Cardiac septum (tissue), 1 donor: ENCODE results near the gene SPECC1L. TPM values are rescaled to one million over a fixed set of nuclear protein-coding genes. Genes with fewer than 3 reads are reported as not detected.
"Not testable (repeated sequence)": the region's sequence is repeated elsewhere in the genome, so short reads cannot be mapped to it uniquely, and the experiment has no call there.

ENCODE experiments used
- DNase-seq: peaks from one replicate; pipeline ENCODE4 v3.0.0-alpha.2; 2020; ENCODE audit warnings: low spot score
- intact Hi-C: fragments of 100-400 bp; cut with DNase I; formaldehyde crosslinking; loops from one replicate; pipeline ENCODE4 v1.14.0; 2022
- total RNA-seq: library from RNA; stranded (reverse); fragmentation: NEBNext Ultra II Directional; extraction: Animal tissue kit (Norgen Biotek cat#: 25700); gene quantifications from one replicate; pipeline ENCODE4 v1.2.1, GENCODE V29; 2021
- donor health status: DM: no; HTN: no; CAD: no.

The SPECC1L gene
- total RNA-seq, 1 donor from 2014 or later = 52.8 TPM

DNA sequence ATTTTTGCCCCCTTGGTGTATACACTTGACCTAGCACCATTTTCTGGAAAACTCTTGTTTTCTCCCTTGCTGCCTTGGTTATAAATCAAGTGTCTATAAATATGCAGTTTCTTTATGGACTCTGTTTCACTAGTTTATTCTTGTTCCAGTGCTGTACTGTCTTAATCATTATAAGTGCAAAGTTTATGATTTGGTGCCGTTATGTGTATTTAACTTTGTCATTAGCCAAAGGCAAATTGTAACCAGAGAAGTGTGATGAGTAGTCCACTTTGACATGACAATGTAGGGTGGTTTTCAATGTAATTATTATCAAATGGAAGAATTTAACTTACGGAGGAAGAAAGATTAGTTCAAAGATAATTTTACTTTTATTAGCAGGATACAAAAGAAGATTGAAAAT is 40.3 kb downstream of the SPECC1L start:
- intact Hi-C loops = no loop called here
- no peak for DNase-seq

DNA sequence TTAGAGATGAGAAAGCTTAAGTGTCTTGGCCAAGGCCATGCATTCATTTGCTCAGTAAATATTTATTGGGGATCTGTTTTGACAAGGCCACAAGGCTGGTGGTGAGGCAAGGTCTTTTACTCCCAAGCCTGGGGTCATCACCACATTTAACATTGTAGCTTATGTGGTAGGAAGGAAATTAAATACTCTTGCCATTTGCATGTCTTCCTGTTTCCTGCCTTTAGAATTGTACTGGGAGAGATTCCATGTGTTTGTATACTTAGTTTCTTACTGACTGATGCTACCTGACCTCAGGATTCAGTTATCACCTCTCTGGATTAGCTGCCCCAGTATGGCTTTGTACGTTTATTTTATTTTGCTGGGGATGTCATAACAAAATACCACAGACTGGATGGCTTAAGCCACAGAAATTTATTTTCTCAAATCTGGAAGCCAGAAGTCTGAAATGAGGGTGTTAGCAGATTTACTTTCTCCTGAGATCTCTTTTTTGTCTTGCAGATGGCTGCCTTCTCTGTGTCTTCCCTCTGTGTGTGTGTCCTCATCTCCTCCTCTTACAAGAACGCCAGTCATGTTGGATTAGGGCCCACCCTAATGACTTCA is 44.8 kb downstream of the SPECC1L start:
- intact Hi-C loops = no loop called here
- no peak for DNase-seq

DNA sequence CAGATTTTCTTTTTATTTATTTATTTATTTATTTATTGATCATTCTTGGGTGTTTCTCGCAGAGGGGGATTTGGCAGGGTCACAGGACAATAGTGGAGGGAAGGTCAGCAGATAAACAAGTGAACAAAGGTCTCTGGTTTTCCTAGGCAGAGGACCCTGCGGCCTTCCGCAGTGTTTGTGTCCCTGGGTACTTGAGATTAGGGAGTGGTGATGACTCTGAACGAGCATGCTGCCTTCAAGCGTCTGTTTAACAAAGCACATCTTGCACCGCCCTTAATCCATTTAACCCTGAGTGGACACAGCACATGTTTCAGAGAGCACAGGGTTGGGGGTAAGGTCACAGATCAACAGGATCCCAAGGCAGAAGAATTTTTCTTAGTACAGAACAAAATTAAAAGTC is 45.6 kb downstream of the SPECC1L start:
- DNase-seq, intact Hi-C loops: not testable (repeated sequence)

DNA sequence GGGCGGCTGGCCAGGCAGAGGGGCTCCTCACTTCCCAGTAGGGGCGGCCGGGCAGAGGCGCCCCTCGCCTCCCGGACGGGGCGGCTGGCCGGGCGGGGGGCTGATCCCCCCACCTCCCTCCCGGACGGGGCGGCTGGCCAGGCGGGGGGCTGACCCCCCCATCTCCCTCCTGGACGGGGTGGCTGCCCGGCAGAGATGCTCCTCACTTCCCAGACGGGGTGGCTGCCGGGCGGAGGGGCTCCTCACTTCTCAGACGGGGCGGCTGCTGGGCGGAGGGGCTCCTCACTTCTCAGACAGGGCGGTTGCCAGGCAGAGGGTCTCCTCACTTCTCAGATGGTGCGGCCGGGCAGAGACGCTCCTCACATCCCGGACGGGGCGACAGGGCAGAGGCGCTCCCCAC is 46.9 kb downstream of the SPECC1L start:
- intact Hi-C loops, DNase-seq: not testable (repeated sequence)

DNA sequence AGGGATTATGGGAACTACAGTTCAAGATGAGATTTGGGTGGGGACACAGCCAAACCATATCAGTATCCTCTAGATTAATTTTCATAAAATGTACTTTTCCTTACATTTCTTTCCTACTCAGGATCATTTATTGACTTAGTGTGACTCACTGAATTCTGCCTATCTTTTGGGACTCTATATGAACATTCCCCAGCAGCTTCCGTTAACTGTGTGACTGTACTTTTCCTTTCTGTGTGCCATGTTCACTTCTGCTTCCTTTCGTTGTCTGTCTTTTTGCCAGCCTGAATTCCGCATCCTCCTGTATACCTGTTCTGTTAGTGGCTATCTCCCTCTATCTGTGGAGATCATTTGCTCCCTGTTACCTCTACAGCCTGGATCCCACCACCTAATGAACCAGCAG is 48.8 kb downstream of the SPECC1L start:
- intact Hi-C loops = no loop called here
- DNase-seq = no peak

DNA sequence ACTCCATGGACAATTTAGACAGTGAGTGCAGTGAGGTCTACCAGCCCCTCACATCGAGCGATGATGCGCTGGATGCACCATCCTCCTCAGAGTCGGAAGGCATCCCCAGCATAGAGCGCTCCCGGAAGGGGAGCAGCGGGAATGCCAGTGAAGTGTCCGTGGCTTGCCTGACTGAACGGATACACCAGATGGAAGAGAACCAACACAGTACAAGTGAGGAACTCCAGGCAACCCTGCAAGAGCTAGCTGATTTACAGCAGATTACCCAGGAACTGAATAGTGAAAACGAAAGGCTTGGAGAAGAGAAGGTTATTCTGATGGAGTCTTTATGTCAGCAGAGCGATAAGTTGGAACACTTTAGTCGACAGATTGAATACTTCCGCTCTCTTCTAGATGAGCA is 51.4 kb downstream of the SPECC1L start:
- intact Hi-C loops = loop anchor here (5.0 kb wide), 2 partner anchors 100 to 205 kb away; no protein-coding TSS in a partner anchor
- no peak for DNase-seq

DNA sequence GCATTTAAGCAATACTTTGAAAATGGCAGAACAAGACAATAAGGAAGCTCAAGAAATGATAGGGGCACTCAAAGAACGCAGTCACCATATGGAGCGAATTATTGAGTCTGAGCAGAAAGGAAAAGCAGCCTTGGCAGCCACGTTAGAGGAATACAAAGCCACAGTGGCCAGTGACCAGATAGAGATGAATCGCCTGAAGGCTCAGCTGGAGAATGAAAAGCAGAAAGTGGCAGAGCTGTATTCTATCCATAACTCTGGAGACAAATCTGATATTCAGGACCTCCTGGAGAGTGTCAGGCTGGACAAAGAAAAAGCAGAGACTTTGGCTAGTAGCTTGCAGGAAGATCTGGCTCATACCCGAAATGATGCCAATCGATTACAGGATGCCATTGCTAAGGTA is 51.9 kb downstream of the SPECC1L start:
- no peak for DNase-seq
- intact Hi-C loops = loop anchor here (5.0 kb wide), 2 partner anchors 100 to 205 kb away; no protein-coding TSS in a partner anchor

DNA sequence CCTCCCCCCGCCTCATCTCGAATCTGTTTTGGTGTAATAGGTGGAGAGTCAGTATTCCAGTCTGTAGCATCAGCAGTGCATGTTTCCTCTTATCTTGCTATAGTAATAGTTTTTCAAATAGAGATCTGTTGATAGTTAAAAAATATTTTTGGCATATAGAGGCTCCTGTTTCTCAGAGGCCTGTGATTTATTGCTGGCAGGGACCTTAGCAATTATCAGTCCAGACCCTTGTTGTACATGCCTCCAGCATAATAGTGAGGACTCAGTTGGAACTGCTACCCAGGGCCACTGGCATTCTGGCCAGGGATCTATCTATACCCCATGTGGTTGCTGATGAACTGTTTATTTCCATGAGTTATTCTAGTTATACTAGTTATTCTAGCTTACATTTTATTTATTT is 52.6 kb downstream of the SPECC1L start:
- intact Hi-C loops = loop anchor here (5.0 kb wide), 2 partner anchors 99 to 204 kb away; no protein-coding TSS in a partner anchor
- DNase-seq = no peak

DNA sequence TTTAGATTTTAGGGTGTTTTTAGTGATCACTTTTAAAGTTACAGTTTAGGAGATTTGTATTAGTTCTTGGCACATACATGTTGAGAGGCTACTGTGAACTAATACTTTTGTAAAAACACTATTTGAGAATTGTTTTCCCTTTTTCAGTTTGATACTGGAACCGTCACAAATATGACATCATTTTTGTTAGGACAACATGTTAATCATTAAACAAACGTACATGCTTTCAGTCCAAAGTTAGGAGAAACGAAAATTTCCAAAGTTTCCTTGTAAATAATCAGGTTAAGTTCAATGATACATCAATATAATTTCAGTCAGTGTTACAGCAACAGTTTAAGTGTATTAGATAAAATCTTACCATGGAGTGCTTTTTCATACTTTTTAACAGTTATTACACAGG is 53.1 kb downstream of the SPECC1L start:
- intact Hi-C loops = loop anchor here (2.0 to 5.0 kb wide), 3 partner anchors 39 to 204 kb away; no protein-coding TSS in a partner anchor

DNA sequence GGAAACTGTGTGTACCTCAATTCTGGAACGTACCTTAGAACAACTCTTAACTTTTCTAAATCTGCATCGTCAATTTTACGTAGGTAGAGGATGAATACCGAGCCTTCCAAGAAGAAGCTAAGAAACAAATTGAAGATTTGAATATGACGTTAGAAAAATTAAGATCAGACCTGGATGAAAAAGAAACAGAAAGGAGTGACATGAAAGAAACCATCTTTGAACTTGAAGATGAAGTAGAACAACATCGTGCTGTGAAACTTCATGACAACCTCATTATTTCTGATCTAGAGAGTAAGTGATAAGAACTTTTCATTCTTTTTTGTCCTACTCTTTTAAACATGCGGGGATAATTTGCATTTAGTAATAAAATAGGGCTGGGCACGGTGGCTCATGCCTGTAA is 53.5 kb downstream of the SPECC1L start:
- intact Hi-C loops = loop anchor here (2.0 to 5.0 kb wide), 3 partner anchors 39 to 203 kb away; no protein-coding TSS in a partner anchor
- DNase-seq = no peak

More for the DNA sequence above, 53.1 kb downstream of the SPECC1L start:
- DNase-seq = no peak

DNA sequence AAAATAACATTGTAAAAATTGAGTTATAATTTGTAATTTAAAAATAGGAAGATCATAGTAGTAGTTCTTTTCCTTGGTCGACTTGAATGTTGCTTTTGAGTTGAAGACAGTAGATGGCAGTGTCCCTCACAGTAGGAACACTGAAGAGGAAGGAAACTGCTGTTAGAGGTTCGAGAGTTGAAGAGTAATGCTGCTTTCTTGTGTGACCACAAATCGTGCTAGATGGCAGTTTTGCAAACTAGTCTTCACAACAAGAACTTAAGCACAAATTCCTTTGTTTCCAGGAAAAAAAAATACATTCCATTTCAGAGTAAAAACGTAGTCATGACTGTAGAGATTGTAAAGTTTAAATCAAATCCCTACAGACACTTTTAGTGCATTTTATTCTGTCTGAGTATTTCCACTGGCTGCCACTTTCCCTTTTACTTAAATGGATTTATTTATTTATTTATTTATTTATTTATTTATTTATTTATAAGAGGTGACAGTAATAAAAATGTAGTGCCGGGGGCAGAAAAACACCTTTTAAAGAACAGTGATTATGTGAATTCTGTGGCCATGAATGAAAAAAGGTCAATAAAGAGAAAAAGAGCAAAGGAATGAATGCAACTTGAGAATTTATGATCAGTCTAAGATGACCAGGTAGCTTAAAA is 54.6 kb downstream of the SPECC1L start:
- intact Hi-C loops = loop anchor here (2.0 to 5.0 kb wide), 2 partner anchors 40 to 187 kb away; no protein-coding TSS in a partner anchor

DNA sequence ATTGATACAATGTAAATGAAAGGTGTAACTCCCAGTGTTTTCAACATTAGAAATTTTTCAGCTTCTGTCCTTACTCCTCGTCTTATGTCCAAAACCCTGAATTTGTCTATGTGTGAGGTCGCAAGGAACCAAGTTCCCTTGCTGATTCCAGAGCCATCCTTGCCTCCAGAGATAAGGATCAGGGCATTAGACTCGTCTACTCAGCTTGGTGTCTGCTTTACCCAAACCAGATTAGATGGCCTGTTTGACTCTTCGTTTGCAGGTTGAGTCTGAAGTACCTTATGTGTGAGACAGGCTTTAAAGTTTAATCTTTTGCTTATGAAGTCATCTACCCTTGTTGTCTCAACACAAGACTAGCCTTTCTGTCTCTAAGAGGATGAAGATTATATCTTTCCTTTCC is 55.6 kb downstream of the SPECC1L start:
- intact Hi-C loops = loop anchor here (5.0 kb wide), 1 partner anchor 186 kb away; no protein-coding TSS in a partner anchor
- no peak for DNase-seq

More for the DNA sequence above, 54.6 kb downstream of the SPECC1L start:
- DNase-seq = no peak

DNA sequence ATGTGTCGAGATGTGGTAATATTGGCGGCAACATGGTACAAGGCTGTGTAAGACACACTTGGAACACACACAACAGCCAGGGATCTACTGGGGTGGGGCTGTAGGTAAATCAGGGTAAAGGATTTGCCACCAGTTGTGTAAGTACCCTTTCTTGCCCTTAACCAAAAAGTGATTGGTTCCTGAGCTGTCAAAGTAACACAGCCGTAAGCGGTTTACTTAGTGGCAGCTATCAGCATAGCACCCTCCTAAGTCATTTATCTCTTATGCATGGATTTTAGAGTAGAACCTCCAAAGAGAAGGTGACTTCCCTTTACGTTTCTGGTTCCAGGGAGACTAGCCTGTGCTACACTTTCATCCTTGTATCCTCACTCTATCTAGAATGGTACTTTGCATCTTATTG is 57.2 kb downstream of the SPECC1L start:
- intact Hi-C loops = loop anchor here (5.0 kb wide), 1 partner anchor 184 kb away; no protein-coding TSS in a partner anchor
- DNase-seq = no peak

DNA sequence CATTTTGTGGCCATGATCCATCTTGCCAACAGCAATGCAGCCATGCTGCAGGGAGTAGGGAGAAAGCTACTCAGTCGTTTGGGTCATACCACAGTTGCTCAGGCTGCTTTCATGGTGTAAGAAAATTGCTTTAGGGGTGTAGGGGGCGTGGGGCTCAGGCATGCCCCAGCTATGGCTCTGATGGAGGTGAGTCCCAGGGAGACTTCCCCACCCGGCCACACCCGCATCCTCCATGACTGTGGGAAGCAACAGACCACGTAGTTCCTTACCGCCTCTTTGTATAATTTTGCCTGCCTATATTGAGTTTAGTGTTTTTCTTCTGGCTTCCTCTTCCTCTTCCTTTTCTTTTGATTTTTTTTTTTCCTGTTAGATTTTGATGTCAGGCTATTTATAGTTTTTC is 58.8 kb downstream of the SPECC1L start:
- DNase-seq = no peak
- intact Hi-C loops = loop anchor here (5.0 kb wide), 1 partner anchor 183 kb away; no protein-coding TSS in a partner anchor

DNA sequence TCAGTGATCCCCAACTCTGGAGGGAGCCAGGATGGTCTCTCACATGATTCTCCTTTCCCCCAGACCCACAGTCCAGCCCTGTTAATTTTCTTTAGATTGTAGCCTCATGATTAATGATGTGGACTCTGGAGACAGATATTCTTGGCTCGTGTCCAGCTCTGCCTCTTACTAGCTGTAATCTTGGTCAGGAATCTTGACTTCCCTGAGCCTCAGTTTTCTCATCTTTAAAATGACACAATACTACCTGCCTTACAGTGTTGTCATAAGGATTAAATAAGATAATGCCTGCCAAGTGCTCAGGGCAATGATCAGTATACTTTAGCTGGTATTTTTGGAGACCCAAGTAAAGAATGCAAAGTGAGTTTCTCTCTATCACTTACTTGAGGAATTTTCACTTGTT is 60.0 kb downstream of the SPECC1L start:
- intact Hi-C loops = no loop called here
- DNase-seq = no peak

DNA sequence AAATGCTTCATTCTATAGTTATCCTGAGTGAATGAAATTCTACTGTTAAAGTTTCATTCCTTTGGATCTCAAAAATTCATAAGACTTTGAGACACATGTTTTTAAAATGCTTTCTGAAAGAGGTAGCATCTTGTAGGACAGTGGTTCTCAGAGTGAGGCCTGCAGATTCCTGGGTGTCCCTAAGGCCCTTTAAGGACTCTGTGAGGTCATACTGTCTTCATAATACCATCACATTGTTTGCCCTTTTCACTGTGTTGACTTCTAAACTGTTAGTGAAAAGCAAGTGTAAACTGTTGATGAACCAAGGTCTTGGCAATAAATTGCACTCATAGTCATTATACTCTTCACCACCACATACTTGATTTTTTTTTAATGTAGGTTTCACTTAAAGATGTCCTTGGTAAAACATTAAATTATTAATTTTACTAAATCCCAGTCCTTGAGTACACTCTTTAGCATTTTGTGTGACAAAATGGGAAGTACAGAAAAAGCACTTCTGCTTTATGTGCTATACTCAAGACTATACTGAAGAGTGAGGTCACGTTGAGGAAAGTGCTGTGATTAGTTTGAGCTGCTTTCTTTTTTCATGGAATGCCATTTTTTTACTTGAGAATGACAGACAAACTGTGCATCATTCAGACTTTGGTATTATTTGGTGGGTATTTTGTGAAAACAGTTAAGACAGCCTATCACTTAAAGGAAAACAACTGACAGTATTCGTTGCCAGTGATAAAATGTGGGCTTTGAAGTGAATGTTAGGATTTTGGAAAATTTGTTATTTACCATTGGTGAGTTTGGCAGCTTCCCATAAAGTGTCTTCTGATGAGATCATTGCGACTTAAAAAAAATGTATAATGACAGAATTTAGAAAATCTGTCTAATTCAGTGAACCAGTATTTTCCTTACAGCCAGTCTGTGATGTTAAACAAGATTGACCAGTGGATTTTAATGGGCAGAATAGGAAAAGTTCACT is 61.1 kb downstream of the SPECC1L start:
- intact Hi-C loops = no loop called here
- no peak for DNase-seq

DNA sequence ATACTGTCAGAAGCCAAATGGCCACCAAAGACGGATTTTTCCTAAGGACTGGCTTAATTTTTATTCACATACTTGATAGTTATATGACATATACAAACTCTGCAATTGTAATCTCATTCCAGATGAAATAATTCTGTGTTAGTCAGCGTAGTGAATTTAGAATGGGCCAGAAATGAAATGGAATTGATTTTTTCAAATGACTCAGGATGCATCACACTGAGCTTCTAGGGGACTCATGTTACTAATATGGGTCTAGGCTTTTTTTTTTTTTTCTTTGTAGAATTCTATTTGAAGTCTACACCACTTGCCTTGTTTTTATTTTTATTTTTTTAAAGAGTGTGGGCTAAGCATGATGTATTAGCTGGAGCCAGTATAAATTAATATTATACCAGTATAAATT is 62.7 kb downstream of the SPECC1L start:
- intact Hi-C loops = no loop called here
- DNase-seq = no peak

DNA sequence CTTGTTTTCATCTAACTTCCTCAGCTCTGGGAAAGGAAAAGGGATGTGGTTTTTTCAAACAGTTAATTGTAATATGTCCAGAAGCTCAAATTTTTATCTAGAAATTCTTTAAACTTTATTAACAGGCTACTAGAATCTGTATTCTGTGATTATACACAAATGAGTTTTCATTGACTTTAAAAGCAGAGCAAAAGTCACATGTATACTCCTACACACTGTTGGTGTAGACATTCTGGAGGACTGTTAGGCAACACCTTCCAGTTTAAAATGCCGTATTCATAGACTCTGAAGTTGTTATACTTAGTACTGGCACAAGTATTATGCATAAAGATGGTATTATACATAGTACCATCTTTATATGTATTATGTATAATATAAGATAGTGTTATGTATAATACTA is 64.9 kb downstream of the SPECC1L start:
- intact Hi-C loops = no loop called here
- no peak for DNase-seq

DNA sequence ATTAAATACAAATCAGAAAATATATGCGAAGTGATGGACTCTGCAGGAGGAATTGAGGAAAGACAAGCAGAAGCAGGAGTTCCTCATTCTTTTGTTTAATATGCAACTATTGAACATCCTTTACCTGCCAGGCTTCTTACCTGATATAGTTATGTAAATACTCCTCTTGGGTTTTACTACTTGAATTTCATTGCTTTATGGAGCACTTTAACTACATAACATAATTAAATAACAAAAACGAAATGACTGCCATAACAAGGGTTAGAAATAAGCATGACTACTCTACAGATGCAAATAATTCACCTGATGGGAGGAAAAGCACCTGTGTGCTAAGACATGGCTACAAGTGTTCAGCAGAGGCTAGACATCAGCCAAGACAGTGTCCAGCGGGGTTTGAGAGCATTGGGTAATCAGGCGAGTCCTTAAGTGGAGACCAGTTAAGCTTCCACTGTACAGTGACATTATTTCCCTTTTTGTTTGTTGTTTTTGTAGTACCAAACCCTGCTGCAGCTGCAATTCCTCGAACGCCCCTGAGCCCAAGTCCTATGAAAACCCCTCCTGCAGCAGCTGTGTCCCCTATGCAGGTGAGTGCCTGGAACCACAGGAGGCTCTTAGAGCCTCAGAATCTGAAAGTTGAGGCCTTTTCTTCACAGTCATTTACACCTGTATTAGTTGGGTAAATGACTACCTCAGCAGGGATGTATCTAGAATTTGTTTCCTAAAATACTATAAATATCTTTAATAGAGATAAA is 67.4 kb downstream of the SPECC1L start:
- no peak for DNase-seq
- intact Hi-C loops = no loop called here
